RWPE1 (cell line): ENCODE data around the gene CRYBA1.

Source experiments
- CTCF ChIA-PET: fragments of 350-600 bp; sonication (Branson Sonifier 250); formaldehyde crosslinking; extraction: SDS; loops from one replicate; lab custom pipeline; 2021; lab: Yijun Ruan, JAX
- POLR2A ChIA-PET: fragments of 400-600 bp; formaldehyde crosslinking; extraction: SDS; loops from one replicate; lab custom pipeline; 2020; ENCODE audit warnings: antibody characterized with exemption; ENCODE audit not compliant: low non-redundant PET; lab: Yijun Ruan, JAX
- DNase-seq: peaks from one replicate; pipeline ENCODE4 v3.0.0; 2012; ENCODE audit warnings: low spot score
- H3K27ac ChIP-seq: fragments of 450-650 bp; 2 replicates; pipeline ENCODE4 v1.5.1; 2017
- CTCF ChIP-seq: fragments of 450-650 bp; conservative IDR thresholded peaks from 2 replicates; pipeline ENCODE4 v1.5.1; 2017; ENCODE audit warnings: low read depth, mild to moderate bottlenecking

The CRYBA1 gene

GRCh38 chr17:29235904-29236303, 10.8 kb upstream of the CRYBA1 start:
- TF ChIP-seq CTCF, result no peak
- POLR2A ChIA-PET, result no interaction called here
- DNase-seq, result no peak
- H3K27ac ChIP-seq, result no peak overlapping the region
- CTCF ChIA-PET, result interaction anchor here (0.6 kb wide), 1 partner anchor 522 kb away, joined by 3 read pairs; no protein-coding TSS in a partner anchor

GRCh38 chr17:29237476-29238132, 9.1 kb upstream of the CRYBA1 start:
- POLR2A ChIA-PET, result no interaction called here
- no peak for DNase-seq
- H3K27ac ChIP-seq, result peak overlapping the region; percentile 73

GRCh38 chr17:29238133-29238850, 8.4 kb upstream of the CRYBA1 start:
- DNase-seq, result no peak
- no peak for TF ChIP-seq CTCF
- CTCF ChIA-PET, result interaction anchor here (1.2 kb wide), 1 partner anchor 19 kb away, joined by 8 read pairs; no protein-coding TSS in a partner anchor
- POLR2A ChIA-PET, result no interaction called here
- peak overlapping the region; percentile 73 for H3K27ac ChIP-seq

More at GRCh38 chr17:29237476-29238132, 9.1 kb upstream of the CRYBA1 start:
- CTCF ChIA-PET, result interaction anchor here (1.2 kb wide), 1 partner anchor 18 kb away, joined by 8 read pairs; no protein-coding TSS in a partner anchor
- TF ChIP-seq CTCF, result no peak

GRCh38 chr17:29240477-29240876, 6.2 kb upstream of the CRYBA1 start:
- DNase-seq, result no peak
- ChIA-PET CTCF (interaction anchor here (0.6 to 1.6 kb wide), 6 partner anchors 12 to 92 kb away, joined by 3 to 4 read pairs (median 3); no protein-coding TSS in a partner anchor), POLR2A (interaction anchor here (1.0 kb wide), 1 partner anchor 61 kb away, joined by 3 read pairs; no protein-coding TSS in a partner anchor)
- no peak overlapping the region; the same call in 1 of the 2 replicates for H3K27ac ChIP-seq
- no peak for TF ChIP-seq CTCF

- H3K27ac ChIP-seq, result peak overlapping the region; percentile 95
- CTCF ChIA-PET, result interaction anchor here (0.6 to 1.7 kb wide), 9 partner anchors 10 to 96 kb away, joined by 3 to 7 read pairs (median 3); no protein-coding TSS in a partner anchor
- POLR2A ChIA-PET, result interaction anchor here (0.6 to 1.0 kb wide), 2 partner anchors 62 to 458 kb away, joined by 3 to 6 read pairs; no protein-coding TSS in a partner anchor
- no peak for TF ChIP-seq CTCF
- DNase-seq, result peak; percentile 92
Observed at GRCh38 chr17:29240968-29241963, 5.4 kb upstream of the CRYBA1 start.
